ENCODE results near the gene JAK1. TPM values are rescaled to one million over a fixed set of nuclear protein-coding genes. Genes with fewer than 3 reads are reported as not detected.

Gene JAK1
- total and polyA plus RNA-seq, 10 of the 15 experiments (the other 5 are each of a cell fraction or from before 2014, with no cell fraction given) = 9.6 to 45.5 (median 35.7) TPM

GRCh38 chr1:64882574-64883255, 83.6 kb downstream of the JAK1 start (continued):
- TF ChIP-seq SREBF1 (IDR thresholded peaks at IDR 0.05; ENCODE audit: low read length) (no peak), ELK1 (IDR thresholded peaks at IDR 0.05; ENCODE audit: low read depth, low read length) (no peak), PML (IDR thresholded peaks at IDR 0.05; ENCODE audit: low read length) (no peak)

GRCh38 chr1:64881281-64881680, 85.1 kb downstream of the JAK1 start:
- DNase-seq (ENCODE audit: low read depth, low spot score) = no peak
- Histone ChIP-seq H3K36me3 (ENCODE audit: control insufficient read depth in 2 of 2, insufficient read depth in 2 of 2, low read length in 1 of 2) (peaks cover 1 to 12% of the 10 kb centered on the region in 2 experiments; a peak in 3 of 4 replicates), H3K27ac (ENCODE audit: control insufficient read depth, insufficient read depth) (peak overlapping the region; percentile 38; the same call in 1 of the 2 replicates), H3K9me3 (replicated peaks; ENCODE audit: control insufficient read depth, insufficient read depth, low read length) (no peaks in the 10 kb centered on the region), H3K4me3 (no peak overlapping the region), H3K4me1 (ENCODE audit: control insufficient read depth, insufficient read depth, low read length) (peaks cover 30% of the 10 kb centered on the region), H3K27me3 (replicated peaks in 1 of 2; ENCODE audit: control insufficient read depth in 2 of 2, insufficient read depth in 2 of 2, low read length in 1 of 2) (no peaks in the 10 kb centered on the region), H2AFZ (ENCODE audit: control insufficient read depth, low read depth, low read length) (no peak overlapping the region), H3K4me2 (ENCODE audit: control insufficient read depth, insufficient read depth) (peak overlapping the region; percentile 35; the same call in 1 of the 2 replicates), H3K9ac (ENCODE audit: control insufficient read depth, insufficient read depth, low read length) (no peak overlapping the region), H4K20me1 (ENCODE audit: control insufficient read depth, insufficient read depth) (no peaks in the 10 kb centered on the region; the same call in 1 of the 2 replicates), H3K79me2 (ENCODE audit: control insufficient read depth, insufficient read depth, low read length) (no peaks in the 10 kb centered on the region; the same call in none of the 2 replicates)
- TF ChIP-seq ATF3 (IDR thresholded peaks at IDR 0.05; ENCODE audit: borderline replicate concordance, extremely low read depth, low read depth, low read length) = no peak
- TF ChIP-seq NFYB (IDR thresholded peaks at IDR 0.05; ENCODE audit: insufficient read depth, low read depth, low read length) = no peak
- TF ChIP-seq RELB (IDR thresholded peaks at IDR 0.05; ENCODE audit: low read depth) = no peak
- TF ChIP-seq MEF2B (IDR thresholded peaks at IDR 0.05; ENCODE audit: partially characterized antibody, poor library complexity, severe bottlenecking) = no peak
- peak; percentile 9; the same call in 1 of the 2 replicates for TF ChIP-seq RUNX3 (IDR thresholded peaks at IDR 0.05; ENCODE audit: low read length)
- TF ChIP-seq CBFB (IDR thresholded peaks at IDR 0.05; ENCODE audit: low read depth) = no peak
- no peak for TF ChIP-seq ZBED1 (IDR thresholded peaks at IDR 0.05; ENCODE audit: borderline replicate concordance)
- 93% methylated on average over 1 of the region's 1 CpG for WGBS (ENCODE audit: insufficient coverage, insufficient replicate concordance, low lambda C conversion rate, missing lambda C conversion rate)
- in situ Hi-C loops (cut with MboI) = no loop called here
- BruUV-seq (replicated peaks) = no TSS peak
- peak; percentile 73 for FAIRE-seq
- CTCF ChIA-PET = interaction anchor here (1.4 kb wide), 1 partner anchor 58 kb away, joined by 5 read pairs; no protein-coding TSS in a partner anchor
- intact Hi-C loops (cut with micrococcal nuclease; ENCODE audit: unreplicated experiment) = no loop called here
- POLR2A ChIA-PET = interaction anchor here (0.6 kb wide), 1 partner anchor 57 kb away, joined by 8 read pairs; no protein-coding TSS in a partner anchor
- peak; percentile 12; the same call in 1 of the 3 replicates for ATAC-seq
- SMC1A ChIA-PET (ENCODE audit: uncharacterized antibody, unreplicated experiment) = interaction anchor here (1.4 to 4.2 kb wide), 3 partner anchors 13 to 80 kb away, joined by 4 to 17 read pairs (median 5); no protein-coding TSS in a partner anchor
- RAD21 ChIA-PET (ENCODE audit: unreplicated experiment) = no interaction called here
